NCI-H2196 treated with DMSO at 0.1 percent for 48 hours (cell line): ENCODE measurements around the gene GPR42.

ENCODE experiments used
- DNase-seq: peaks from one replicate; lab custom pipeline; 2025; ENCODE audit not compliant: unreplicated experiment; lab: John Stamatoyannopoulos, UW

Gene GPR42

GRCh38 chr19:35370722-35371121, at the start of gene GPR42:
Gene GPR42 (plus strand): TSS chr19:35371068. CDS start chr19:35371360, 292 bp downstream.
- no peak for DNase-seq

- no peak for DNase-seq
These were observed 49.6 kb upstream of the GPR42 start for GRCh38 chr19:35321291-35321690.

GRCh38 chr19:35322014-35322413, 48.9 kb upstream of the GPR42 start:
- no peak for DNase-seq

- no peak for DNase-seq
These were observed 43.2 kb upstream of the GPR42 start for GRCh38 chr19:35327642-35328041.

GRCh38 chr19:35328851-35329285, 42.0 kb upstream of the GPR42 start, which contains the start of gene CD22:
Gene CD22 (plus strand): TSS chr19:35329187. CDS start chr19:35332041, 2,854 bp downstream.
- DNase-seq = no peak

GRCh38 chr19:35329323-35329722, 41.5 kb upstream of the GPR42 start:
- DNase-seq = no peak

- no peak for DNase-seq
These were observed 40.4 kb upstream of the GPR42 start for GRCh38 chr19:35330475-35330874.

GRCh38 chr19:35331551-35332214, 39.2 kb upstream of the GPR42 start:
- no peak for DNase-seq

- DNase-seq = no peak
These were observed 38.1 kb upstream of the GPR42 start for GRCh38 chr19:35332817-35333216.

- DNase-seq = no peak
These were observed 36.6 kb upstream of the GPR42 start for GRCh38 chr19:35334144-35334753.

- DNase-seq = no peak
These were observed 34.5 kb upstream of the GPR42 start for GRCh38 chr19:35336166-35336955.

GRCh38 chr19:35337097-35337983, 33.5 kb upstream of the GPR42 start:
- no peak for DNase-seq

- no peak for DNase-seq
These were observed 32.9 kb upstream of the GPR42 start for GRCh38 chr19:35337984-35338296.

GRCh38 chr19:35340431-35340830, 30.4 kb upstream of the GPR42 start:
- no peak for DNase-seq

- no peak for DNase-seq
These were observed 29.9 kb upstream of the GPR42 start for GRCh38 chr19:35341006-35341405.

GRCh38 chr19:35341565-35342225, 29.2 kb upstream of the GPR42 start:
- DNase-seq = no peak

- DNase-seq = no peak
These were observed 28.4 kb upstream of the GPR42 start for GRCh38 chr19:35342430-35342829.

GRCh38 chr19:35344511-35345031, 26.3 kb upstream of the GPR42 start:
- DNase-seq = no peak

- DNase-seq = no peak
These were observed 25.2 kb upstream of the GPR42 start for GRCh38 chr19:35345671-35346111.
